Measurements from ENCODE around the gene GJC2.

DNA sequence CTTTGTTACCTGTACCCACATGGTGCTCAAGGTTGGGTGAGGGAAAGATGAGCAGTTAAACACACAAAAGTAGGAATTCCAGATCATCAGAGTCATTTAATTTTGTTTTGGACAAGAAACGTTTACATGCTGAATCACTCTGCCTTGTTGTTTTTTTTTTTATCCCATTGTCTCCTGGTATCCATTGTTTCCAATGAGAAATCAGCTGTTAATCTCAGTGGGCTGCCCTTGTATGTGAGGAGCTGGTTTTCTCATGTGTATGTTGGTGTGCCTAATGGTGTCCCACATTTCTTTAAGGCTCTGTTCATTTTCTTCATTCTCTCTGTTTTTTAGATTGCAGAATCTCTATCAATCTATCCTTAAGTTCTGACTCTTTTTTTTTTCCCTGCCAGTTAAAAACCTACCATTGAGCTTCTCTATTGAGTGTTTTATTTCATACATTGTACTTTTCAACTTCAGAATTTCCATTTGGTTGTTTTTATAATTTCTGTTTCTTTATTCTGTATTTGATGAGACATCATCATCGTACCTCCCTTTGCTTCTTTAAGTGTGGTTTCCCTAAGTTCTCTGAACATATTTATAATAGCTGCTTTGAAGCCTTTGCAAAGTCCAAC is 49.4 kb downstream of the GJC2 start:
- TF ChIP-seq, protein P1, sequence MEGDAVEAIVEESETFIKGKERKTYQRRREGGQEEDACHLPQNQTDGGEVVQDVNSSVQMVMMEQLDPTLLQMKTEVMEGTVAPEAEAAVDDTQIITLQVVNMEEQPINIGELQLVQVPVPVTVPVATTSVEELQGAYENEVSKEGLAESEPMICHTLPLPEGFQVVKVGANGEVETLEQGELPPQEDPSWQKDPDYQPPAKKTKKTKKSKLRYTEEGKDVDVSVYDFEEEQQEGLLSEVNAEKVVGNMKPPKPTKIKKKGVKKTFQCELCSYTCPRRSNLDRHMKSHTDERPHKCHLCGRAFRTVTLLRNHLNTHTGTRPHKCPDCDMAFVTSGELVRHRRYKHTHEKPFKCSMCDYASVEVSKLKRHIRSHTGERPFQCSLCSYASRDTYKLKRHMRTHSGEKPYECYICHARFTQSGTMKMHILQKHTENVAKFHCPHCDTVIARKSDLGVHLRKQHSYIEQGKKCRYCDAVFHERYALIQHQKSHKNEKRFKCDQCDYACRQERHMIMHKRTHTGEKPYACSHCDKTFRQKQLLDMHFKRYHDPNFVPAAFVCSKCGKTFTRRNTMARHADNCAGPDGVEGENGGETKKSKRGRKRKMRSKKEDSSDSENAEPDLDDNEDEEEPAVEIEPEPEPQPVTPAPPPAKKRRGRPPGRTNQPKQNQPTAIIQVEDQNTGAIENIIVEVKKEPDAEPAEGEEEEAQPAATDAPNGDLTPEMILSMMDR (IDR thresholded peaks at IDR 0.05; ENCODE audit: insufficient read depth, low read depth, low read length), result no peak
- no peak for TF ChIP-seq EZH2 (IDR thresholded peaks at IDR 0.05; ENCODE audit: insufficient read depth, low read length)
